K562 (cell line): ENCODE data around the gene RGS6. TPM values are rescaled to one million over a fixed set of nuclear protein-coding genes. Genes with fewer than 3 reads are reported as not detected.

Experiments used
- ARID1B ChIP-seq: fragments of 450-650 bp; IDR thresholded peaks from 2 replicates; pipeline ENCODE4 v1.6.1; 2016; ENCODE audit warnings: antibody characterized with exemption, mild to moderate bottlenecking, inconsistent platforms
- C11orf30 ChIP-seq: fragments of 450-650 bp; IDR thresholded peaks from 2 replicates; pipeline ENCODE4 v1.6.1; 2016; ENCODE audit warnings: low read depth, mild to moderate bottlenecking
- EP300 ChIP-seq: IDR thresholded peaks from 2 replicates; pipeline ENCODE4 v1.6.1; 2012; ENCODE audit warnings: low read length, improper control_type of control experiment
- KDM2B ChIP-seq: fragments of 250-450 bp; sonication (Bioruptor Pico); IDR thresholded peaks from 2 replicates; pipeline ENCODE4 v1.8.0; 2021; ENCODE audit warnings: mild to moderate bottlenecking, moderate library complexity
- KLF10 ChIP-seq: fragments of 250-450 bp; sonication (Bioruptor Pico); IDR thresholded peaks from 2 replicates; pipeline ENCODE4 v1.6.1; 2021; ENCODE audit warnings: matching md5 sums
- L3MBTL2 ChIP-seq: fragments of 450-650 bp; IDR thresholded peaks from 2 replicates; pipeline ENCODE4 v1.6.1; 2016; ENCODE audit warnings: mild to moderate bottlenecking, moderate library complexity
- MYC ChIP-seq, 2 experiments: fragments of 250-450 bp in 1 of 2; sonication (Bioruptor Pico) in 1 of 2; IDR thresholded peaks; 2 replicates each; pipeline versions ENCODE4 v1.5.1 to v1.6.1; 2012 to 2021; ENCODE audit warnings: low read depth in 2 of 2, borderline replicate concordance in 1 of 2, improper control_type of control experiment in 1 of 2, low read length in 1 of 2, mild to moderate bottlenecking in 1 of 2, moderate library complexity in 1 of 2
- POLR2A ChIP-seq: fragments of 450-650 bp; conservative IDR thresholded peaks from 2 replicates; pipeline ENCODE4 v1.6.1; 2016
- RBM15 ChIP-seq: fragments of 200-400 bp; formaldehyde crosslinking; IDR thresholded peaks from 2 replicates; pipeline ENCODE4 v1.6.1; 2018; ENCODE audit warnings: mild to moderate bottlenecking, low read length, moderate library complexity; ENCODE audit not compliant: insufficient read depth
- U2AF2 ChIP-seq: fragments of 200-400 bp; formaldehyde crosslinking; optimal IDR thresholded peaks from 2 replicates; pipeline ENCODE3; 2017; ENCODE audit warnings: low read depth, mild to moderate bottlenecking, low read length
- ZNF766 ChIP-seq: fragments of 200-800 bp; sonication (Bioruptor generic); conservative IDR thresholded peaks from 2 replicates; pipeline ENCODE4 v1.6.1; 2016; ENCODE audit warnings: missing genetic modification characterization, missing compliant biosample characterization
- polyA plus RNA-seq, 8 experiments: library from polyadenylated mRNA; depleted of rRNA in 4 of 8; stranded (reverse) in 5 of 8; unstranded in 3 of 8; fragments of >200 nt; fragmentation: Nextera tagmentation in 2 of 8; fragmentation: Illumina TruSeq in 1 of 8; extraction: Ambion mirVana in 2 of 8; extraction: Trizol in 1 of 8; gene quantifications; 2 replicates each; pipeline versions ENCODE4 v1.2.1 to v1.2.3, GENCODE V29; 2011 to 2014; ENCODE audit warnings: inconsistent platforms in 1 of 8, missing spikeins in 1 of 8
- total RNA-seq, 7 experiments: library from RNA; depleted of rRNA in 6 of 7; stranded (reverse); fragments of >200 nt in 6 of 7; fragmentation: Illumina TruSeq in 2 of 7; extraction: Trizol in 2 of 7; gene quantifications; 2 replicates each; pipeline versions ENCODE4 v1.2.1 to v1.2.3, GENCODE V29; 2011 to 2021; ENCODE audit warnings: low replicate concordance in 1 of 7
- TF ChIP-seq, protein P1 (sequence below): fragments of 250-450 bp; sonication (Bioruptor Pico); IDR thresholded peaks from 2 replicates; pipeline ENCODE4 v1.4.0; 2020
- TF ChIP-seq, protein P2 (sequence below): fragments of 200-800 bp; sonication (Bioruptor generic); IDR thresholded peaks from 2 replicates; pipeline ENCODE4 v1.6.1; 2016; ENCODE audit warnings: missing genetic modification characterization, missing compliant biosample characterization
- TF ChIP-seq, protein P3 (sequence below): fragments of 200-800 bp; sonication (Bioruptor generic); IDR thresholded peaks from 2 replicates; pipeline ENCODE4 v1.6.1; 2017; ENCODE audit warnings: missing genetic modification characterization, missing compliant biosample characterization

RGS6 gene
- total and polyA plus RNA-seq, 9 of the 15 experiments (the other 6 are each of a cell fraction or from before 2014, with no cell fraction given) = not detected

DNA sequence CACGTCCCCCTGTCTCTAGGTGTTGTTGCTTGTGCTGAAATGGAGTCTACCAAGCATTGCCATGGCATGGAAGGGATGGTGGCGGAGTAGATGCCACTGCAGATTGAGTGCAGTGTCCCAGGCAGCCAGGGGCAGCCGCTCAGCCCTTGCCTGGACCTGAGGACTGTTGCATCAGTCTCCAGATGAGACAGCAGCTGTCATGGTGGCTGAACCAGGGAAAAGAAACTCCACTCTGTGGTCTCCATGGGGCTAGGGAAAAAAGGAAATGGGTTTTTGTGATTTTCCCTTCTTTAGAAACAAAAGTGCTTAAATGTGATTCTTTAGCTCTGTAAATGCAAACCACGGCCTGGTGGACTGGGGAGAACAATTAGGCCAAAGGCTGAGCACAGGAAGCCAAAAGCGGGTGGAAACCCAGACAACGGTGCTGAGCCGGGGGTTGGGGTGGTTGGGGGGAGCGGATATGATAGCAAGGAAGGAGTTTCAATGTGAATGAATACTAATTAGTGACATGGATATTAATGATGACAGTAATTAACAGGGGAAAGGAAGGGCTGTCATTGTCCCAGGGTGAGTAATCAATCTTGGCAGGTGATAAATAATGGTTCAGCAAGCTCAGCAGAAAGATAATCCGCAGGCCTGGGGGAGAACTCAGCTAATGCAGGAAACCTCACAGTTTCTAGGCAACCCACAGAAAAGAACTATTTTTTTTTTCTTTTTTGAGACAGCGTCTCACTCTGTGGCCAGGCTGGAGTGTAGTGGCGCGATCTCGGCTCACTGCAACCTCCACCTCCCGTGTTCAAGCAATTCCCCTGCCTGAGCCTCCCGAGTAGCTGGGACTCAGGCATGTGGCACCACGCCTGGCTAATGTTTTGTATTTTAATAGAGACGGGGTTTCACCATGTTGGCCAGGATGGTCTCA lies 519.1 kb downstream of the RGS6 start (continued):
- TF ChIP-seq, protein P1, sequence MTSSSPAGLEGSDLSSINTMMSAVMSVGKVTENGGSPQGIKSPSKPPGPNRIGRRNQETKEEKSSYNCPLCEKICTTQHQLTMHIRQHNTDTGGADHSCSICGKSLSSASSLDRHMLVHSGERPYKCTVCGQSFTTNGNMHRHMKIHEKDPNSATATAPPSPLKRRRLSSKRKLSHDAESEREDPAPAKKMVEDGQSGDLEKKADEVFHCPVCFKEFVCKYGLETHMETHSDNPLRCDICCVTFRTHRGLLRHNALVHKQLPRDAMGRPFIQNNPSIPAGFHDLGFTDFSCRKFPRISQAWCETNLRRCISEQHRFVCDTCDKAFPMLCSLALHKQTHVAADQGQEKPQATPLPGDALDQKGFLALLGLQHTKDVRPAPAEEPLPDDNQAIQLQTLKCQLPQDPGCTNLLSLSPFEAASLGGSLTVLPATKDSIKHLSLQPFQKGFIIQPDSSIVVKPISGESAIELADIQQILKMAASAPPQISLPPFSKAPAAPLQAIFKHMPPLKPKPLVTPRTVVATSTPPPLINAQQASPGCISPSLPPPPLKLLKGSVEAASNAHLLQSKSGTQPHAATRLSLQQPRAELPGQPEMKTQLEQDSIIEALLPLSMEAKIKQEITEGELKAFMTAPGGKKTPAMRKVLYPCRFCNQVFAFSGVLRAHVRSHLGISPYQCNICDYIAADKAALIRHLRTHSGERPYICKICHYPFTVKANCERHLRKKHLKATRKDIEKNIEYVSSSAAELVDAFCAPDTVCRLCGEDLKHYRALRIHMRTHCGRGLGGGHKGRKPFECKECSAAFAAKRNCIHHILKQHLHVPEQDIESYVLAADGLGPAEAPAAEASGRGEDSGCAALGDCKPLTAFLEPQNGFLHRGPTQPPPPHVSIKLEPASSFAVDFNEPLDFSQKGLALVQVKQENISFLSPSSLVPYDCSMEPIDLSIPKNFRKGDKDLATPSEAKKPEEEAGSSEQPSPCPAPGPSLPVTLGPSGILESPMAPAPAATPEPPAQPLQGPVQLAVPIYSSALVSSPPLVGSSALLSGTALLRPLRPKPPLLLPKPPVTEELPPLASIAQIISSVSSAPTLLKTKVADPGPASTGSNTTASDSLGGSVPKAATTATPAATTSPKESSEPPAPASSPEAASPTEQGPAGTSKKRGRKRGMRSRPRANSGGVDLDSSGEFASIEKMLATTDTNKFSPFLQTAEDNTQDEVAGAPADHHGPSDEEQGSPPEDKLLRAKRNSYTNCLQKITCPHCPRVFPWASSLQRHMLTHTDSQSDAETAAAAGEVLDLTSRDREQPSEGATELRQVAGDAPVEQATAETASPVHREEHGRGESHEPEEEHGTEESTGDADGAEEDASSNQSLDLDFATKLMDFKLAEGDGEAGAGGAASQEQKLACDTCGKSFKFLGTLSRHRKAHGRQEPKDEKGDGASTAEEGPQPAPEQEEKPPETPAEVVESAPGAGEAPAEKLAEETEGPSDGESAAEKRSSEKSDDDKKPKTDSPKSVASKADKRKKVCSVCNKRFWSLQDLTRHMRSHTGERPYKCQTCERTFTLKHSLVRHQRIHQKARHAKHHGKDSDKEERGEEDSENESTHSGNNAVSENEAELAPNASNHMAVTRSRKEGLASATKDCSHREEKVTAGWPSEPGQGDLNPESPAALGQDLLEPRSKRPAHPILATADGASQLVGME (CRISPR knock-in tag) = 0 out of 2 replicates have a peak, but pooled peaks have one; percentile 23
- TF ChIP-seq RBM15 (no peak), EP300 (peak; percentile 14; the same call in 1 of the 2 replicates), ZNF766 (CRISPR knock-in tag) (peak; percentile 90), ARID1B (peak; percentile 27; the same call in 1 of the 2 replicates), KLF10 (CRISPR knock-in tag) (no peak), L3MBTL2 (peak; percentile 70), C11orf30 (peak; percentile 84), U2AF2 (no peak), POLR2A (no peak), MYC (IDR thresholded peaks at IDR 0.05; ENCODE audit: low read depth, low read length) (0 out of 2 replicates have a peak, but pooled peaks have one; percentile 10), MYC (CRISPR knock-in tag; IDR thresholded peaks at IDR 0.05; ENCODE audit: borderline replicate concordance, low read depth) (no peak), KDM2B (CRISPR knock-in tag) (no peak)
- TF ChIP-seq, protein P2, sequence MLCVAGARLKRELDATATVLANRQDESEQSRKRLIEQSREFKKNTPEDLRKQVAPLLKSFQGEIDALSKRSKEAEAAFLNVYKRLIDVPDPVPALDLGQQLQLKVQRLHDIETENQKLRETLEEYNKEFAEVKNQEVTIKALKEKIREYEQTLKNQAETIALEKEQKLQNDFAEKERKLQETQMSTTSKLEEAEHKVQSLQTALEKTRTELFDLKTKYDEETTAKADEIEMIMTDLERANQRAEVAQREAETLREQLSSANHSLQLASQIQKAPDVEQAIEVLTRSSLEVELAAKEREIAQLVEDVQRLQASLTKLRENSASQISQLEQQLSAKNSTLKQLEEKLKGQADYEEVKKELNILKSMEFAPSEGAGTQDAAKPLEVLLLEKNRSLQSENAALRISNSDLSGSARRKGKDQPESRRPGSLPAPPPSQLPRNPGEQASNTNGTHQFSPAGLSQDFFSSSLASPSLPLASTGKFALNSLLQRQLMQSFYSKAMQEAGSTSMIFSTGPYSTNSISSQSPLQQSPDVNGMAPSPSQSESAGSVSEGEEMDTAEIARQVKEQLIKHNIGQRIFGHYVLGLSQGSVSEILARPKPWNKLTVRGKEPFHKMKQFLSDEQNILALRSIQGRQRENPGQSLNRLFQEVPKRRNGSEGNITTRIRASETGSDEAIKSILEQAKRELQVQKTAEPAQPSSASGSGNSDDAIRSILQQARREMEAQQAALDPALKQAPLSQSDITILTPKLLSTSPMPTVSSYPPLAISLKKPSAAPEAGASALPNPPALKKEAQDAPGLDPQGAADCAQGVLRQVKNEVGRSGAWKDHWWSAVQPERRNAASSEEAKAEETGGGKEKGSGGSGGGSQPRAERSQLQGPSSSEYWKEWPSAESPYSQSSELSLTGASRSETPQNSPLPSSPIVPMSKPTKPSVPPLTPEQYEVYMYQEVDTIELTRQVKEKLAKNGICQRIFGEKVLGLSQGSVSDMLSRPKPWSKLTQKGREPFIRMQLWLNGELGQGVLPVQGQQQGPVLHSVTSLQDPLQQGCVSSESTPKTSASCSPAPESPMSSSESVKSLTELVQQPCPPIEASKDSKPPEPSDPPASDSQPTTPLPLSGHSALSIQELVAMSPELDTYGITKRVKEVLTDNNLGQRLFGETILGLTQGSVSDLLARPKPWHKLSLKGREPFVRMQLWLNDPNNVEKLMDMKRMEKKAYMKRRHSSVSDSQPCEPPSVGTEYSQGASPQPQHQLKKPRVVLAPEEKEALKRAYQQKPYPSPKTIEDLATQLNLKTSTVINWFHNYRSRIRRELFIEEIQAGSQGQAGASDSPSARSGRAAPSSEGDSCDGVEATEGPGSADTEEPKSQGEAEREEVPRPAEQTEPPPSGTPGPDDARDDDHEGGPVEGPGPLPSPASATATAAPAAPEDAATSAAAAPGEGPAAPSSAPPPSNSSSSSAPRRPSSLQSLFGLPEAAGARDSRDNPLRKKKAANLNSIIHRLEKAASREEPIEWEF (CRISPR knock-in tag) = no peak
- TF ChIP-seq, protein P3, sequence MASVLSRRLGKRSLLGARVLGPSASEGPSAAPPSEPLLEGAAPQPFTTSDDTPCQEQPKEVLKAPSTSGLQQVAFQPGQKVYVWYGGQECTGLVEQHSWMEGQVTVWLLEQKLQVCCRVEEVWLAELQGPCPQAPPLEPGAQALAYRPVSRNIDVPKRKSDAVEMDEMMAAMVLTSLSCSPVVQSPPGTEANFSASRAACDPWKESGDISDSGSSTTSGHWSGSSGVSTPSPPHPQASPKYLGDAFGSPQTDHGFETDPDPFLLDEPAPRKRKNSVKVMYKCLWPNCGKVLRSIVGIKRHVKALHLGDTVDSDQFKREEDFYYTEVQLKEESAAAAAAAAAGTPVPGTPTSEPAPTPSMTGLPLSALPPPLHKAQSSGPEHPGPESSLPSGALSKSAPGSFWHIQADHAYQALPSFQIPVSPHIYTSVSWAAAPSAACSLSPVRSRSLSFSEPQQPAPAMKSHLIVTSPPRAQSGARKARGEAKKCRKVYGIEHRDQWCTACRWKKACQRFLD (CRISPR knock-in tag) = peak; percentile 32; the same call in 1 of the 2 replicates
- TF ChIP-seq, all 486 proteins: peak for 32
